GM23248 (cell line): ENCODE measurements around the gene METTL23.

ENCODE experiments used
- EZH2 ChIP-seq: fragments of 200-600 bp; sonication (generic); IDR thresholded peaks from 2 replicates; pipeline ENCODE4 v1.6.1; 2018; ENCODE audit warnings: antibody characterized with exemption, mild to moderate bottlenecking; ENCODE audit not compliant: insufficient read depth, poor library complexity, severe bottlenecking
- EZH2phosphoT487 ChIP-seq: fragments of 200-600 bp; sonication (generic); IDR thresholded peaks from 2 replicates; pipeline ENCODE4 v1.6.1; 2018; ENCODE audit warnings: antibody characterized with exemption, moderate library complexity, mild to moderate bottlenecking, low read depth; ENCODE audit not compliant: insufficient read depth

DNA sequence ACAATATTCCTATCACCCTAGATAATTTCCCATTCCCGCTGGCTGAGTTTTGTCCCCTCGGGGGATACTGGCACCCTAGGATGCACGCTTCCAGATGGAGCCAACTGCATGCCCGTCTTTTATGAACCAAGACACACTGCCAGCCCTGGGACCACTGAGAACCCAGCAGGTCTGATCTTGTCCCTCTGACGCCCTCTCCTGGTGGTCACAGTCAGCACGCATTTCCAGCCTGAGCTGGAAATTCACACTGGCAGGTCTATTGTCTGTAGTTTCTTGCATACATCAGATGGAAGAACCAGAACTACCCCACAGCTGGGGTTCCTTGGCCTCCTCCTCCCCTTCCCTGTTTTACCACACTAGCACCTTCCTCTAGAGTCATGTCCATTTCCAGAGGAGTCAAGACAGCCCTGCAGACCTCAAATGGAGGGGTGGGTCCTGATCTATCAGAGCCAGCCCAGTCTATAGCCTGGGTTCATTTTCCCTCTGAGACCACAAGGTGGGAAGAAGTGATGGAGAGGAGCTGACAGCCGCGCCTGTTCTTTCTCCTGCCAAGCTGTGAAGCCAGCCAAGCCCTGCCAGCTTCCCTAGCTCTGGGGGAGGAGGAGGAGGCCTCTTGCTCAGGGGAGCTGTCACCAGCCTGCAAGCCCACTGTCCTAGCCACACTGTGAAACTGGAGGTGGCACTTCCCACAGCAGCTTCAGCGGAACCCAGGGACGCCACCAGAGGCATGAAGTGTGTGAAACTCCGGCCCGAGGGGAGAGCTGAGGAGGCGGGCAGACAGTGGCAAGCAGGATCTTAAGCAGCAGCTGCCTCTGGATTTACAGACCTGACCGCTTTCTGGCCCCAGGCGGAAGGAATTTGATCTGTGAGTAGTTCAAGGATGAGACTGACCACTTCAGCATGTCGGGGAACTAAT is 45.2 kb upstream of the METTL23 start:
- TF ChIP-seq EZH2 (no peak), EZH2phosphoT487 (no peak)
